HCT116 (cell line): ENCODE data around the gene MAJIN.

Source experiments
- CTCF ChIP-seq, 3 experiments: fragments of 200-600 bp in 1 of 3; sonication (generic) in 1 of 3; IDR thresholded peaks in 2 of 3; conservative IDR thresholded peaks in 1 of 3; 2 replicates each; pipeline ENCODE4 v1.5.1; 2012 to 2017; ENCODE audit warnings: low read depth in 2 of 3, low read length in 2 of 3, antibody characterized with exemption in 1 of 3, borderline replicate concordance in 1 of 3, control low read depth in 1 of 3, mild to moderate bottlenecking in 1 of 3, mixed read lengths in 1 of 3, mixed run types in 1 of 3, moderate library complexity in 1 of 3; ENCODE audit not compliant: insufficient read depth in 1 of 3
- EZH2 ChIP-seq: fragments of 200-600 bp; sonication (generic); IDR thresholded peaks from 2 replicates; pipeline ENCODE4 v1.6.1; 2017; ENCODE audit warnings: antibody characterized with exemption, mixed run types
- JUND ChIP-seq: IDR thresholded peaks from 2 replicates; pipeline ENCODE4 v1.6.1; 2012
- POLR2A ChIP-seq: IDR thresholded peaks from 2 replicates; pipeline ENCODE4 v1.7.0; 2011; ENCODE audit warnings: borderline replicate concordance; ENCODE audit not compliant: insufficient read depth, insufficient read length; ENCODE audit errors: extremely low read depth
- POLR2AphosphoS5 ChIP-seq: IDR thresholded peaks from 2 replicates; pipeline ENCODE4 v1.6.1; 2011; ENCODE audit warnings: mild to moderate bottlenecking, low read depth, low read length, moderate library complexity
- RAD21 ChIP-seq: IDR thresholded peaks from 2 replicates; pipeline ENCODE4 v1.6.1; 2012; ENCODE audit warnings: low read depth, mild to moderate bottlenecking
- TCF7L2 ChIP-seq: IDR thresholded peaks from 2 replicates; pipeline ENCODE4 v1.7.0; 2011; ENCODE audit warnings: borderline replicate concordance, inconsistent platforms; ENCODE audit not compliant: insufficient read depth, insufficient read length; ENCODE audit errors: extremely low read depth
- TF ChIP-seq, protein P1 (sequence below): IDR thresholded peaks from 2 replicates; pipeline ENCODE4 v1.6.1; 2012; ENCODE audit warnings: low read depth
- TF ChIP-seq, protein P2 (sequence below): IDR thresholded peaks from 2 replicates; pipeline ENCODE4 v1.6.1; 2012

- TF ChIP-seq CTCF (IDR thresholded peaks at IDR 0.05 in 2 of 3, conservative IDR thresholded peaks at IDR 0.05 in 1 of 3; ENCODE audit: borderline replicate concordance in 1 of 3, insufficient read depth in 1 of 3, low read depth in 2 of 3, low read length in 2 of 3) (no peak), JUND (no peak), RAD21 (no peak), POLR2AphosphoS5 (no peak), TCF7L2 (no peak), POLR2A (no peak), EZH2 (no peak)
- TF ChIP-seq, protein P1, sequence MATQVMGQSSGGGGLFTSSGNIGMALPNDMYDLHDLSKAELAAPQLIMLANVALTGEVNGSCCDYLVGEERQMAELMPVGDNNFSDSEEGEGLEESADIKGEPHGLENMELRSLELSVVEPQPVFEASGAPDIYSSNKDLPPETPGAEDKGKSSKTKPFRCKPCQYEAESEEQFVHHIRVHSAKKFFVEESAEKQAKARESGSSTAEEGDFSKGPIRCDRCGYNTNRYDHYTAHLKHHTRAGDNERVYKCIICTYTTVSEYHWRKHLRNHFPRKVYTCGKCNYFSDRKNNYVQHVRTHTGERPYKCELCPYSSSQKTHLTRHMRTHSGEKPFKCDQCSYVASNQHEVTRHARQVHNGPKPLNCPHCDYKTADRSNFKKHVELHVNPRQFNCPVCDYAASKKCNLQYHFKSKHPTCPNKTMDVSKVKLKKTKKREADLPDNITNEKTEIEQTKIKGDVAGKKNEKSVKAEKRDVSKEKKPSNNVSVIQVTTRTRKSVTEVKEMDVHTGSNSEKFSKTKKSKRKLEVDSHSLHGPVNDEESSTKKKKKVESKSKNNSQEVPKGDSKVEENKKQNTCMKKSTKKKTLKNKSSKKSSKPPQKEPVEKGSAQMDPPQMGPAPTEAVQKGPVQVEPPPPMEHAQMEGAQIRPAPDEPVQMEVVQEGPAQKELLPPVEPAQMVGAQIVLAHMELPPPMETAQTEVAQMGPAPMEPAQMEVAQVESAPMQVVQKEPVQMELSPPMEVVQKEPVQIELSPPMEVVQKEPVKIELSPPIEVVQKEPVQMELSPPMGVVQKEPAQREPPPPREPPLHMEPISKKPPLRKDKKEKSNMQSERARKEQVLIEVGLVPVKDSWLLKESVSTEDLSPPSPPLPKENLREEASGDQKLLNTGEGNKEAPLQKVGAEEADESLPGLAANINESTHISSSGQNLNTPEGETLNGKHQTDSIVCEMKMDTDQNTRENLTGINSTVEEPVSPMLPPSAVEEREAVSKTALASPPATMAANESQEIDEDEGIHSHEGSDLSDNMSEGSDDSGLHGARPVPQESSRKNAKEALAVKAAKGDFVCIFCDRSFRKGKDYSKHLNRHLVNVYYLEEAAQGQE, result no peak
- TF ChIP-seq, protein P2, sequence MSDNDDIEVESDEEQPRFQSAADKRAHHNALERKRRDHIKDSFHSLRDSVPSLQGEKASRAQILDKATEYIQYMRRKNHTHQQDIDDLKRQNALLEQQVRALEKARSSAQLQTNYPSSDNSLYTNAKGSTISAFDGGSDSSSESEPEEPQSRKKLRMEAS, result no peak
Measured at GRCh38 chr11:64929625-64930024, 42.3 kb downstream of the MAJIN start.
